Inflammatory macrophage treated with lipopolysaccharide for 1 hour (primary cell): Measurements from ENCODE around the gene PPP2CA.
A peak's percentile ranks its signal among the peaks of the same experiment; 100 is the strongest.
"Not testable (repeated sequence)": the region's sequence is repeated elsewhere in the genome, so short reads cannot be mapped to it uniquely, and the experiment has no call there.

ENCODE experiments used
- DNase-seq, 2 donors: peaks; one replicate each; pipeline ENCODE4 v3.0.0-alpha.2; 2020 to 2022

The PPP2CA gene

DNA sequence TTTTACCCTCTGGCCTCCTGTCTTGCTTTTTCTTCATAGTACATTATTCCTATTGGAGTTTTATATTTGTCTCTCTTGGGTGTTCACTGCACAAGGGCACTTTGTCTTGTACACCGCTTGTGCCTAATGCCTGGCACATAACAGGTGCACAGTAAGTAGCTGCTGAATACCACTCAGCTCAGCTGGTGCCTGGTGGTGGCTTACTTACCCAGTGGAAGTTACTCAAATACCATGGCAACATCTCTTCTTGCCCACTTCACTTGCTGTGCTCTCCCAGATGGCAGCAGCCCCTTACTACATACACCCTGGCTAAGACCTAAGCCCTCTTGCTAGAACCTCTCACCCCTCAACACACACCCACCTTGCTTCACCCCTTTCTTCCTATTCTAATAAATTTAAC is 37.8 kb downstream of the PPP2CA start:
- no peak for DNase-seq

DNA sequence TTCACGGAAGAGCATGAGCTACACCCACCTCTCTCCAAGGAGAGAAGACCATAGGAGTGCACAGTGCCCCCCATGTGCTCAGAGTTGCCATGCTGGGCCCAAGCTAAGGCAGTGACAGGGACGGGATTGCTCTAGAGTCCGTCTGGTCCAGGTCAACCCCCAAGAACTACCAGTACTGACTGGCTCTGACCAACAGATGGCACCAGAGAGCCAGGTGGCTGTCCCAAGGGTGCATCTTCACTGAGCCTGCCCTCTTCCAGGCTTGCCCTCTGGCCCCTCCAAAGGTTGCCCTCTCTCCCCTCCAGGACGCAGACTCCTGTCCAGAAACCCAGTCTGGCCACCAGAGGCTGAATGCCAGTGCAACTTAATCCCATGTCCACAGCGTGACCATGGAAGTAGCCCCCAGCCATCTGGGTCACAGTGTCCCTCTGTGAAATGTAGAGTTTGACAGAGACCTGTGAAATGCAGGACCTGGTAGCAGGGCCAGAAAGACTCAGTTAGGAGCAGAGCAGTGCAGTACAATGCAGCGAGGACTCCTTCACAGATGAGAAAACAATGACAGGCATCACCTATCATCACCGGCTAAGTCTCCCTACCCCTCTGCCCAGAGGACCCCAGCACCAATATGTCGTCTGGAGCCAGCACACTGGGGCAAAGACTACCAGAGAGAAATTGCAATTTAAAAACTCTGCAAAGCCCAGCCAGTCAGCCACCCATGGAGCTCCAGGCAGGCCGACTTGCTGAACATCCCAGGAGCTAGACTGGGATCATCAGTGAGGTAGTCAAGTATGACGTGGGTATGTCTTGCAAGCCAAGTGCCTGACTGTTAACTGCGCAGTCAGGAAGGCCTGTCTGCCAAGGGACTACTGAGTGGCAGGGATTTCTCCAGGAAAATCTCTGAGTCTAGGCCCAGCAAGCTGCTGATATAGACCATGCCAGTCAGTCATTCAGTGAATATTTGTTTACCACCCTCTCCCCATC is 41.4 kb downstream of the PPP2CA start:
- DNase-seq: peak; percentile 53 to 88

DNA sequence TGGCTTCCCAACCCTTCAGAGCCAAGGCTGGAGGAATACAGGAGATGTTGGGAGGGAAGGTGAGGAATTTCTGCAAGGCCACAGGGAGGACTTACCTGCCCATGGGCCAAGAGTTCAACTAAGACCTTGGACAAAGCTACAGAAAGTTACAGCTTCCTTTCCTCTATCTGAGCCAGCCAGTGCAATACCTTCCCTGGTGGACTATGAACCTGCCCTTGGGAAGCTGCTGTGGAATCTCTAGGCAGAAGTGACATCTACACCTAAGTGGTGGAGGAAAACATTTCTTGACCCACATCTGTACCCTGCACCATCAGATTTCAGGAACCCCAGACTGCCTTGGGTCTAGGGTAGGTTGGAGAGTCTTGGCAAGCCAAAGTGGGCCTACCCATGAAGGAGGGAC is 42.4 kb downstream of the PPP2CA start:
- DNase-seq: no peak

DNA sequence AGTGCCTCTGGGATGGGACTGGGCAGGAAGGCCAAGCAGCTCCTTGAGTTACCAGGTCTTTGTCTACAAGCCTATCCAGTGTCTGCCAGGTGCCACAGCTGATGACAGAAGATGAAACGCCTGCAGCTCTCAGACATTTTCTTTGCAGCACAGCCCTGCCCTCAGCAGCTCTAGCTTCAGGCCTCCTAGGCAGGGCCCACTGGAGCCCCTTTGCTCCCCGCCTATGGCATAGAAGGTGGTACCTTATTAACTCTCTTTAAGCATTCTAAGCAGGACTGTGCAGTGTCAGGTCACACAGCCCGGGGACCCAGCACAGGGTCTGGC is 47.8 kb downstream of the PPP2CA start:
- no peak for DNase-seq

DNA sequence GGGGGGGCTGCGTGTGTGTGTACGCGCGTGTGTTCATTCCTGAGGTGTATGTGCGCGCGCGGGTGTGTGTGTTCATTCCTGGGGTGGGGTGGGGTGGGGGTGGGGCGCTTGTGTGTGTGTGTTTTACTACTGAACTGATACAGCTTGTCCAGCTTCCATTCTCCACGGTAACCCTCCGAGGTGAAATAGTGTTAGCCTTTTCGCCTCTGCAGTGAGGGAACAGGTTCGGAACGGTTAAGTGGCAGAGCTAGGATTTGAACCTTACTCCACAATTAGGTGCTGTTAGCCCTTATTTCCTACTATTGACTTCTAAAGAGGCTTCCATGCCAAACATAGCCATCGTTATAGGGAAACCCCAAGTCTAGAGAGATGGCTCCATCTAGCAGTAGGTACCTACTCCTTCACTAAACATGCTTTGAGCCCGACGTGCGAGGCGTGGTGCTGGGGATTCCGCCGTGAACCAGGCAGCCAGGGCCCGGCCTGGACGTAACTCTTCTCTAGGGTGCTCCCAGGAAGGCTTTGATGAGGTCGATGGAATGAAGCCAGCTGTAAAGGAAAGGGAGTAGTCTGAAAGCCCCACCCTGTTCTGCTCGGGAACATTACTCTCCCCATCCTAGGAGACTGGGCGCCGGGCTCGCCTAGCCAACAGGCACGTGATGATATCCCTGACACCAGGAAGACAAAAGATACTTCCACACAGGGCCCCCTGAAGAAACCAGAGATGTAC is 48.3 kb downstream of the PPP2CA start:
- DNase-seq: no peak

DNA sequence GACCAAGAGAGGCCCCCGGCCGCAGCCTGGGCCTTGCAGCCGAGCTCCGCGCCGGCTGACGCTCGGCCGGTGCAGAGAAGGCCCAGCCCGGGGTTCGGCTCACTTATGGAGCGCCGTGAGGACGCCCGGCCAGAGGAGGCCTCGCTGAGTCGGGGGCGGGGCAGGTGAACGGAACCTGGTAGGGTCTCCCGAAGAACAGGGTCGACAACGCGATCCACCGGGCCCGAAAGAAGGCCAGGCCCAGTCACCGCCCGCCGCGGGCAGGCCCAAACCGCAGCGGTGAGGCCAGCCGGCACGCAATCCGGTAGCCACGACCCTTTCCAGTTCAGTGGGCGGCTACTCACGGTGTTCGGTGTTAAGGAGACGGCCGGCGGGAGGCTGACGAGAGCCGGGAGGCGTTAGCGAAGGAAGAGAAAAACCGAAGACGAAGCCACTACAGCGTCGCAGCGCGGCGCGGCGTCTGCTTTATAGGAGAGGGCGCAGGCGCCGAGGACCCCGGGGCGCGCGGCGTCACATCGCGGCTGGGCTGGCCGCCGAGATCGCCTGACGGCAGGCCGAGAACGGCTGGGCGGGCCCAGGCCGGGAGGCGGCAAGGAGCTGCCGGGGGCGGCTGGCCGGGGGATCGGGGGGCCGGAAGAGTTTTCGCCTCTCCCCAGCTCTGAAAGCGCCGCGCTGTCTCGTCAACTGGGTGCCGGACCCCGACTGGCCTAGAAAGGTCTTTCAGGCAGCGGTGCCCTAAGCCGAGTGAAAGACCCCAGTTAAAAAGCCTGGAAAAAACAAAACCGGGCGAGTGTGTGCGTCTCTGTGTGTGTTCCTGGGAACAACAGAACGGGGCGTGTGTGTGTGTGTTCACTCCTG is 49.1 kb downstream of the PPP2CA start, which contains the start of gene SKP1:
Gene SKP1 (minus strand): TSS at position 440 of the 858 bp plus-strand sequence. CDS start 2,928 bp downstream, outside the sequence.
- DNase-seq: peak; percentile 75 to 90

DNA sequence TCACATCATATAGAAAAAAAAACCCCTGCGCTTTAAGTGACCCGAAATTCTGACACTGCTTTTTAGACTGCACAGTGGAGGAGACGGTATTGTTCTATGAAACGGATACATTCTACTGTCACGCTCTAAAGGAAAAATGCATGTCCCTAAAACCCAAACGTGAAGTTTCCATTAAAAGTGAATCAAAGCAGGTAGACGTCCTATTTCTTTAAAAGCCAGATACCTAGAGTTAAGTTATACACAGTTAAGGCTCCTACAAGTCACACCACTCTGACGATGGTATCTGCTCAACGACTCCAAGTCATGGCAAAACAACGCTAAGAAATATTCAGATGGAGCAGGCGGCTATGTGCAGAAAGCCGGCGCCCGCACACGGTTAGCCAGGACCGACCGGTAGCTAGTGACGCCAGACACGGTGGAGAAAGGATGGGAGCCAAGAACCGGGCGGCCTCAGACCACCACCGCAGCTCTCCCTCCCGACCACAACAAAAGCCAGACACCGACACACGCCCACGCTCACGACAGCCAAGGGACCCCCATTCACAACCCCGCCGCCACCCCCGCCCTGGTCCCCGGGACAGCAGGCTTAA is 49.9 kb downstream of the PPP2CA start:
- DNase-seq: peak in 1 of 2 donors; percentile 17

DNA sequence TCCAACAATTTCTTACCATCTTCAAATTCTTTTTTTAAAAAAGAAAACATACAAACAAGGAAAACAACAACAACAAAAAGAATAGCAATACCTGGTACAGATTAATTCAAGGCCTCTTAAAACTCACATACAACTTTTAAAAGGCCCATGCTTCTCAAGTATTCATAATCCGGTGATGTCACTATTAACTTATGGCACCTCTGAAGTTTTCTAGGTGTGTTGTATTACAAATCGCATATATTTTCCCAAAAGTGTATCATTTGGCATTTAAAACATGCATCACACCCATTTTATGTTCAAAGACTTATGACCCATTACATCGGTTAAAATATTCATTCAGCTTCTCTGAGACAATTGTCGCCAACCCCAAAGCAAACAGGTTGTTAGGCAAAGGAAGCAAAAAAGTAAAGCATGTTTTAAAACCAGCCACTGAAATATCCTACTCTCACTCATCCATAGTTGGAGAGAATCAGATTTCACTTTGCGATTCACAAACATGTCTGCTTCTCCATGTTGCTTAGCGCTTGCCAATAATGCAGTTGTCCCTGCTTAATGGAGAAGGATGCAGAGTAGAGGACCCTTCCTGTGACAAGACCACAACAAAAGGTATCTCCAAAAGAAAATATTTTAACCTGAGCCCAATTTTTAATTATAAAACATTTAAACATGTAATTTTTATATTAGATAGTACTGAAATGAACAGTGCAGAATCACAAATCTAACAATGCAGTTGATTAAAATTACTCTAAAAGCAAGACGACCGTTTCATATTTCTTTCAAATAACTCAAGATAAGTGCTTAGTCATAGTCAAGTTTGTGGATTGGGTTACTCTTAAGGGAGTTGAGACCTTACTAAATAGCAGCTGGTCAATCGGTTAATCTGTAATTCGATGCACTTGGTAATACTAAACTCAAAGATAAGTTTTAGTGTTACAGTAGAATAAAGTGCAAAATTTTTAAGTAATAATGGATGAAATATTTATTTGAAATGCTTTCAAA is 50.7 kb downstream of the PPP2CA start:
- no peak for DNase-seq

DNA sequence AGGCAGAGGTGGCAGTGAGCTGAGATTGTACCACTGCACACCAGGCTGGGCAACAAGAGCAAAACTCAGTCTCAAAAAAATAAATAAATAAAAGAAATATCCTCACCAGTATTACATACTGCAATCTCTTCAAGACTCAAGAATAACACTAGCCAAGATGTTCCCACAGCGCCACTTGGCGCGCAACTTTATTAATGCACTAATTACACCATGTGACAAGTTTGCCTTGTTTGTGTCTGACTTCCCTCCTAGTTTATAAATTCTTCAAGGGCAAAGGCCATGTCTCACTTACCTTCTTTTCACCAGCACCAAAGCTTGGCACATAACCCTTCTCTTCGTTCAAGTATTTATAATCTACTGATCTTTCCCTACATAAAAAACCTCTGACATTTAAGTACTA is 53.9 kb downstream of the PPP2CA start:
- no peak for DNase-seq

DNA sequence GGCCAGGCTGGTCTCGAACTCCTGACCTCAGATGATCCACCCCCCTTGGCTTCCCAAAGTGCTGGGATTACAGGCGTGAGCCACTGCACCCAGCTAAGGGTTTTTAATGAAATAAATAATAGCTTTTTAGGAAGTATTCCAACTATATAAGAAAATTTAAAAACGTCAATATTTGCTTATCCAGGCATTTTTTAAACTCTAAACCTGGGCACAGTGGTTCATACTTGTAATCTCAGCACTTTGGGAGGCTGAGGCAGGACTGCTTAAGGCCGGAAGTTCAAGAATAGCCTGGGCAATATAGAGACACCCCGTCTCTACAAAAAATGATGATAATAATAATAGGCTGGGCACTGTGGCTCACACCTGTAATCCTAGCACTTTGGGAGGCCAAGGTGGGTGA is 63.3 kb downstream of the PPP2CA start:
- no peak for DNase-seq

DNA sequence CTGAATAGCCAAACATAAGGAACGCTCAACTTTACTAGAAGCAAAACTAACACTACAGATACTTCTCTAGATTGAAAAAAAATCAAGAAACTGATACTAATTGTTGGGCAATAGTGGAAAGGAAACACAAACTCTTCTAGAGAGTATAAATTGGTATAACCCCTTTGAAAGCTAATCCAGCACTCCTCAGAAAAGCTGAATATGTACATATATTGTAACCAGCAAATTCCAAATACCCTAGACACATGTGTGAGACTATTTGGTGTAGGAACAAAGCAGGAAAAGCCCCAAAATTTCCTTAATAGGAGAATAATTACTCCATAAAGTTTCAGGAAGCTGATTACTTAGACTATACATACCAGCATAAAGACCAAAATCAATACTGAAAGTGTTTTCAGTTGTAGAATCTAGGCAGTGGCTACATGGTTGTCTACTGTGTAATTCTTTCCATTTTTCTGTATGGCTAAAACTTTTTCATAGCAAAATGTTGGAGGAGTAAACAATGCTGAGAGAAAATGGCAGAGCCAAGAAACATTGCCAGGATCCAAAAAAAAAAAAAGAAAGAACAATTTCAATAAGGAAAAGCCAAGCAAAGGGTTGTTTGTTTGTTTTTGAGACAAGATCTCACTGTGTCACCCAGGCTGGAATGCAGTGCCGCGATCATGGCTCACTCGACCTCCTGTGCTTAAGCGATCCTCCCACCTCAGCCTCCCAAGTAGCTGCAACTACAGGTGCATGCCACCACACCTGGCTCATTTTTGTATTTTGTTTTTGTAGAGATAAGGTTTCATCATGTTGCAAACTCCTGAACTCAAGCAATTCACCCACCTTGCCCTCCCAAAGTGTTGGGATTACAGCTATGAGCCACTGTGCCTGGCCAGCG is 64.1 kb downstream of the PPP2CA start:
- DNase-seq: no peak

DNA sequence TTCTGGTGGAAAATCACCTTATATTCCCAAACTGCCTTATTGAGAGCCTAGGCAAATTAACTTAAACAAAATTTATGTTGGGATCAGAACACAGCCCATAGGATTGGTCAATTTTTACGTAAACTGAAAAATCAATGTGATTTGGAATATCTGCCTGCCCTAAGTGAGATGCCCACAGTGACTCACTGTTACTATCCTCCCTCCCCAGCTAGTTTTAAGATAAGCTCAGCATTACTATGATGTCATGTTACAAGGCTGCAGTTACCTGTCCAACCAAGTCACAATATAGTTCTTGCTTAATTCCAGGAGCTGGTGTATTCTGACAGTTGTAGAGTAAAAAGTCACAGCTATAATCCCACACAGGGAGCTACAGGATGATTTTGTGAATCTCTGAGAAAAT is 72.2 kb downstream of the PPP2CA start:
- DNase-seq: no peak

DNA sequence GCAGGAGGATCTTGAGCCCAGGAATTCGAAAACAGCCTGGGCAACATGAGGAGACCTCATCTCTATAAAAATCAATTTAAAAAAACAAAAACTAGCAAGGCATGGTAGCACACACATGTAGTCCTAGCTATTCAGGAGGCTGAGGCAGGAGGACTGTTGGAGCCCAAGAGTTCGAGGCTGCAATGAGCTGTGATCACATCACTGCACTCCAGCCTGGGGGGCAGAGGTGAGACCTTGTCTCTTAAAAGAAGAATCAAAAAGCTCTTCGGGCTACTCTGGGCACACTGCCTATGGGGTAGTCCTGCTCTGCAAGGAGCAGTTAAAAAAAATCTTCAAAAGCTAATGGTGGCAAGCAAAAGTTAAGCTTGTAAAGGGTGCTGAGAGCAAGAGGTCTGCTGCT is 72.6 kb downstream of the PPP2CA start:
- no peak for DNase-seq

DNA sequence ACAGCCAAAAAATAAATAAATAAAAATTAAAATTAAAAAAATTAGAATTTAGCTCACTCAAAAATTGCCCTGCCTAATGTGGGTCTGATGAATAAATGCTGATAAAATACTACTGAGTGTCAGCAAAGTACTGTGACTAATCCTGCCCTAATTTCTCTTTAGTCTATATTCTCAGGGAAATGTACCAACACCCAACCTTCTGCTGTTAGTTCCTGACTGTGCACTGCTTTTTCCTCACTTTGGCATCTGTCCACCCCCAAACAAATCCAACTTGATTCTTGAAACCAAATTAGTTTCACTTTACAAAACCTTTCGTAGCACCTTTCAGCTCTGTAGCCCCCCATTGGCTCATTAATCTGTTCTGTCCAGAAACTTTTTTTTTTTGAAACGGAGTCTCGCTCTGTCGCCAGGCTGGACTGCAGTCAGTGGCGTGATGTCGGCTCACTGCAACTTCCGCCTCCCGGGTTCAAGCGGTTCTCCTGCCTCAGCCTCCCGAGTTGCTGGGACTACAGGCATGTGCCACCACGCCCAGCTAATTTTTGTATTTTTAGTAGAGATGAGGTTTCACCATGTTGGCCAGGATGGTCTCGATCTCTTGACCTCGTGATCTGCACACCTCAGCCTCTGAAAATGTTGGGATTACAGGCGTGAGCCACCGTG is 73.6 kb downstream of the PPP2CA start:
- not testable (repeated sequence) for DNase-seq

DNA sequence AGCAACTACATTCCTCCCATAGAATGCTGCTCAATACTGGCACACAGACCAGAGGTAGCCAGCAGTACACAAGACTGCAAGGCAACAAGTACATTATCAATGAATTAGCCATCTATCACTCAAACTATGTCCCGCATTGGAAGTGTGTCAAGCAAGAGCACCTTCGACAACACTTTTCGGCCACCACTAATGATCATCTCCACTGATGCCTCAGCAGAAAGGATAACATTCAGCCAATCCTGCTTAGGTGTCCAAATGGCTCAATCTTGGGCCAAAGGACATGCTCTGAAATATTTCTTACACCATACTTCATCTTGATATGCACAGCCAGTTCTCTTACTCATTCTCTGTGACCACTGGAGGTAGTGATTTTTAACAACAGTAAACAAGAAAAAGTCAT is 74.2 kb downstream of the PPP2CA start:
- DNase-seq: no peak

DNA sequence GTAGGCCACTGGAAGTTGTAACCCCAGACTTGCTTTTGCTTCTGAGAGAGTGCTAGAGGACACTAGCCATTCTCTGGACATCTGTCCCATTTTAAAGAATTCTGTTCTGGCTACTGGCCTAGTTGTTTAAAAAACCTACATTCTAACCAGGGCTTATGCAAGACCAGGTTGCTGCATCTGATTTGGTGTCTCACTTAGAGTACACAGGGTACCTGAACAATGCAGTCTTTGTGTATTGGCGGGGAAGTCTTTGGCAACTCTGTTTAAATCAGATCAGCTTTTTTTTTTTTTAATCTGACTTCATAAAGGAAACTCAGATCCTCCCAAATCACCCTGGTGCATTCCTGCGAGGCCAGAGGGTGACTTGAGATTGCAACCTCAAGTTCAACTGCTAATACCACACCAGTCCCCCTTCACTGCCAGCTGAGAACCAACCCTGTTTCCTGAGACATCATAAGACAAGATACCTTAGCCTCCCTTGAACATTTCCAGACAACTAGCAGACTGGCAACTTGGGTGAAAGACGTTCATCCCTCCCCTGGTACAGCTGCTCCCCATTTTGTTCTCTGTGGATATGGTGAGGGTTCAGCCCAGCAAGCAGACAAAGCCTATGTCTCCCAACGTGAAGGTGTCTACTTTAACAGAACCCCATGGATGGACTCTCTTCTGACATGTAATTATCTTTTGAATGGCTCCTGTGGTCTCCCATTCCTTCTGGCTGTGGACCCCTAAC is 76.1 kb downstream of the PPP2CA start:
- DNase-seq: no peak

DNA sequence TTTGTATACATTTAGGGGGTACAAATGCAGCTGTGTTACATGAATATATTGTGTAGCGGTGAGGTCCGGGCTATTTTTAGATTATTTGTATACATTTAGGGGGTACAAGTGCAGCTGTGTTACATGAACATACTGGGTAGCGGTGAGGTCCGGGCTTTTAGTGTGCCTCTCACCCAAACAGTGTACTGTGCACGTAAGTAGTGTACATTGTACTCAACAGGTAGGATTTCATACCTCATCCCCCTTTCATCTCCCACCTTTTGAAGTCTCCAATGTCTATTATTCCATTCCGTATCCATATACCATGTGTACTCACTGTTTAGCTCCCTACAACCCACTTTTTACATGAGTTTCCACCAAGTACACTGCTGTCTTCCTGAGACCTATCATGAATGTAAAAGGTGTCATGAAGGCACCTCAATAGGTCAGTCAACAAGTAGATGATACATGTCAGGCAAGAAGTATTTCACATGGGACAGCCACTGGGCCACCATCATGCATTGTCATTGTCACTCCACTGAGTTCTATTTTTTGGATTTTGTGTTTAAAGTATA is 76.8 kb downstream of the PPP2CA start:
- no peak for DNase-seq

DNA sequence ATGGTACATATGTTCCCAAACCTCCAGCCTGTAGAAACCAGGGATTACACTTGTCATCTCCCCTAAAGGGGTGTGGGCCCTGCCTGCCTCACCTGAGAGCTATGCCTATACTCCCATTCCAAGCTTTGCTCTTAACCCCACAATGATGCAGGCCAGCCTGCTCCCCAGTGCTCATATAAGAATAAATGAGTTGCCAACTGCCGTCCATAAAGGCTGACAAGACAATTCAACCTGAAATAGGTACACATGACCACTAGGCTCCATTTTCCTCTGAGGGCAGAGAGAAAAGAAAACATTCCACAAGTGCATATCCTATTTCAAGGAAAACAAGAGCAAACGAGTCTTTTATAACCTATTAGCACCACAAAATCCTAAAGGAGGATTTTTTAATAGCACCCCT is 77.6 kb downstream of the PPP2CA start:
- no peak for DNase-seq
